GM03348 (cell line): ENCODE results near the gene MRPL48.
A peak's percentile ranks its signal among the peaks of the same experiment; 100 is the strongest.
"Not testable (repeated sequence)": the region's sequence is repeated elsewhere in the genome, so short reads cannot be mapped to it uniquely, and the experiment has no call there.

ENCODE experiments used
- DNase-seq: peaks from one replicate; pipeline ENCODE4 v3.0.0; 2012; ENCODE audit warnings: low spot score

The MRPL48 gene

DNA sequence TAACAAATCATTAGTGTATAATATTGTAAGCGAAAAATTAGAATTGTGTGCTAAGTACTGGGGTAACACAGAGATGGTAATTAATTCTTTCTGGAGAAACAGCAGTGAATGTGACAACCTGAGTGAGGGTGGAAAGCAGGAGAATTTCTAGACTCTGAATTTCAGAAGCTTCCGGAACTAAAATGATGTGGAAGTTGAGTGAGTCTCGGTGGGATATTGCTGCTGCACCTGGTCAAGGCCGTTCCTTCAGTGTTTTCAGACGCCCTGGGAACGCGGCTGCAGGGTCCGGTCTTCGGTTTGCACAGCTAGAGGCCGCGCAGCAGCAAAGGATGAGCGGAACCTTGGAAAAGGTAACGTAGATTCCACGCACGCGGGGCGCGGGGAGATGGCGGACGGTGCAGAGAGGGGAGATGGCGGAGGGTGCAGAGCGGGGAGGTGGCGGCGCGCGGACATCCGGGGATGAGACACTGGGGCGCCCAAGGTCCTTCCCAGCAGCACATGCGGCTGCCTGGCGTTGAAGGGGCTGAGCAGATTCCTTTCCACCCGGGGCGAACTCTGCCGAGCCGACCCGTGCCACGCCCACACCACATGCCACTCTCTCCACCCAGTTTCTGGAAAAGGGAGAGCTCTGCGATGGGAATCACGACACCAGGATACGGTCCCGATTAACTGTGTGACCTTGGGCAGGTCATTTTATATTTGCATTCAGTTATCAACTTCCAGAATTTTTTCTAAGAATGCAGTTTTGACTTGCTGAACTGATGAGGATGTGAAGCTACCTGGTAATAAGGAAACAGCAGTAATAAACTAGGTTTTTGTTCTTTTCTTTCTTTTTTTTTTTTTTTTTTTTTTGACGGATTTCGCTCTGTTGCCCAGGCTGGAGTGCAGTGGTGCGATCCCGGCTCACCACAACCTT is at the start of gene MRPL48:
TSS of gene MRPL48 (plus strand) at position 232 of the 916 bp plus-strand sequence. CDS start at position 330, 98 bp downstream.
- peak; percentile 97 for DNase-seq

DNA sequence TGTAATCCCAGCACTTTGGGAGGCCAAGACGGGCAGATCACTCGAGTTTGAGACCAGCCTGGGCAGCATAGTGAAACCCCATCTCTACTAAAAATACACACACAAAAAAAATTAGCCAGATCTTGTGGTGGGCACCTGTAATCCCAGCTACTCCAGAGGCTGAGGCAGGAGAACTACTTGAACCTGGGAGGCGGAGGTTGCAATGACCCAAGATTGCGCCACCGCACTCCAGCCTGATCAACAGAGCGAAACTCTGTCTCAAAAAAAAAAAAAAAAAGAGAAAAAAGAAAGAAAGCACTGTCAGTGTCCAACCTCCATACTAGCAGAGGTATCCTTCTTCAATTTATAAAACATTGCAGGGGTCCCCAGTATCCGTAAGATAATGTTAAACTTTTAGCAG is 44.6 kb upstream of the MRPL48 start:
- DNase-seq: no peak

DNA sequence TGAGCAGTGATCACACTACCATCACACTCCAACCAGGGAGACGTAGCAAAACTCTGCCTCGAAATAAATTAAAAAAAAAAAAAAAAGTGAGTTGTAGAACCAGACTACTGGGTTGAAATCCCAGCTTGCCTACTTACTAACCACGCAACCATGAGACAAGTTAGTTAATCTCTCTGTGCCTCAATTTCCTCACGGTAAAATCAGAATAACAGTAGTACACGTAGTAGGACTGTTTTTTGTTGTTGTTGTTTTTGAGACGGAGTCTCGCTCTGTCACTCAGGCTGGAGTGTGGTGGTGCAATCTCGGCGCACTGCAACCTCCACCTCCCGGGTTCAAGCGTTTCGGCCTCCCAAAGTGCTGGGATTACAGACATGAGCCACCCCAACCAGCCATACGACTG is 41.0 kb upstream of the MRPL48 start:
- DNase-seq: no peak

DNA sequence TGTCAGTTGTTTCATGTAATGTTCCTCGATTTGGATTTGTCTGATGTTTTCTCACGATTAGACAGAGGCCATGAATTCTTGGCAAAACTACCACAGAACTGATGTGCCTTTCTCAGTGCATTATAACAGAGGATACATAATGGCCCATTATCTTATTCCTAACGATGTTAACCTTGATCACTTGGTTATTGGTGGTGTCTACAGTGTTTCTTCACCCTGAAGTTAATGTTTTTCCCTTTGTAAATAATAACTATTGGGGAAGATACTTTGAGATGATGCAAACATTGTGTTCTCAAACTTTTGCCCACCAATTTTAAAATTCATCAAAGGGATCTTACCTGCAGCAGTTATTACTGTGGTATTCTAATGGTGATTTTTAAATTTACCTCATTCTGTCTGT is 39.9 kb upstream of the MRPL48 start:
- no peak for DNase-seq

DNA sequence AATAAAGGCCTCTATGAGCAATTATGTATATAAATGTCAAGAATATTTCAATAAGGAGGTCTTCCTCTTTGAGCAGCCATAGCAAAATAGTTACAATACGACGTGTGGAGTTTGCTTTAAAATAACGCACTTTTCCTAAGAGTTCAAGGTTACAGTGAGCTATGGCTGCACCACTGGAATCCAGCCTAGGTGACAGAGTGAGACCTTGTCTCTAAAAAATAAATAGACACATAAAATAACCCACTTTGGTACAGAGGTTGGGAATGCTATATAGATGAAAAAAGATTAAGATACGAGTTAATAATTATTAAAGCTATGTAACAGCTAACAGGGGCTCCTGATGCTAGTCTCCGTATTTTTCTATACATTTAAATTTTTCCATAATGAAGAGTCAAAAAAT is 39.4 kb upstream of the MRPL48 start:
- no peak for DNase-seq

DNA sequence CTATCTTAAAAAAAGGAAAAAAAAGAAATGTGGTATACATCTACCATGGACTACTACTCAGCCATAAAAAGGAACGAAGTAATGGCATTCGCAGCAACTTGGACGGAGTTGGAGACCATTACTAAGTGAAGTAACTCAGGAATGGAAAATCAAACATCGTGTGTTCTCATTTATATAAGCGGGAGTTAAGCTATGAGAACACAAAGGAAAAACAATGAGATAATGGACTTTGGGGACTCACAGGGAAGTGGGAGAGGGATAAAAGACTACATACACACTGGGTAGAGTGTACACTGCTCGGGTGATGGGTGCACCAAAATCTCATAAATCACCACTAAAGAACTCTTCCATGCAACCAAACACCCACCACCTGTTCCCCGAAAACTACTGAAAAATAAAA is 38.6 kb upstream of the MRPL48 start:
- no peak for DNase-seq

DNA sequence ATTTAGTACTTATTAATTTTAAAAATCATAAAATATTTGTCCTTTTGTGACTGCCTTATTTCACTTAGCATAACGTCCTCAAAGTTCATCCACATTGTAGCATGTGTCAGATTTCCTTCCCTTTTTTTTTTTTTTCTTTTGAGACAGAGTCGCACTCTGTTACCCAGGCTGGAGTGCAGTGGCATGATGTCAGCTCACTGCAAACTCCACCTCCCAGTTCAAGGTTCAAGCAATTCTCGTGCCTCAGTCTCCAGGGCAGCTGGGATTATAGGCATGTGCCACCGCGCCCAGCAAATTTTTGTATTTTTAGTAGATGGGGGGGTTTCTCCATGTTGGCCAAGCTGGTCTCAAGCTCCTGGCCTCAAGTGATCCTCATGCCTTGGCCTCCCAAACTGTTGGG is 37.4 kb upstream of the MRPL48 start:
- DNase-seq: no peak

DNA sequence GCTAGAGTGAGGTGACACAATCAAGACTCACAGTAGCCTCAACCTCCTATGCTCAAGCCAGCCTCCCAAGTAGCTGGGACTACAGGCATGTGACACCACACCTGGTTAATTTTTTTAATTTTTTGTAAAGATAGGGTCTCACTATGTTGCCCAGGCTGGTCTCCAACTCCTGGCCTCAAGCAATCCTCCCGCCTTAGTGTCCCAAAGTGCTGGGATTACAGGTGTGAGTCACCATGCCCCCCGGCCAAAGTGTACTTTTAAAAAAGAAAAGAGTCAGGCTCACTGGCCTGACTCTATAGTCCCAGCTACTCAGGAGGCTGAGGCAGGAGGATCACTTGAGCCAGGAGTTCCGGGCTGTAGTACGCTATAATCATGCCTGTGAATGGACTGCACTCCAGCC is 36.8 kb upstream of the MRPL48 start:
- not testable (repeated sequence) for DNase-seq

DNA sequence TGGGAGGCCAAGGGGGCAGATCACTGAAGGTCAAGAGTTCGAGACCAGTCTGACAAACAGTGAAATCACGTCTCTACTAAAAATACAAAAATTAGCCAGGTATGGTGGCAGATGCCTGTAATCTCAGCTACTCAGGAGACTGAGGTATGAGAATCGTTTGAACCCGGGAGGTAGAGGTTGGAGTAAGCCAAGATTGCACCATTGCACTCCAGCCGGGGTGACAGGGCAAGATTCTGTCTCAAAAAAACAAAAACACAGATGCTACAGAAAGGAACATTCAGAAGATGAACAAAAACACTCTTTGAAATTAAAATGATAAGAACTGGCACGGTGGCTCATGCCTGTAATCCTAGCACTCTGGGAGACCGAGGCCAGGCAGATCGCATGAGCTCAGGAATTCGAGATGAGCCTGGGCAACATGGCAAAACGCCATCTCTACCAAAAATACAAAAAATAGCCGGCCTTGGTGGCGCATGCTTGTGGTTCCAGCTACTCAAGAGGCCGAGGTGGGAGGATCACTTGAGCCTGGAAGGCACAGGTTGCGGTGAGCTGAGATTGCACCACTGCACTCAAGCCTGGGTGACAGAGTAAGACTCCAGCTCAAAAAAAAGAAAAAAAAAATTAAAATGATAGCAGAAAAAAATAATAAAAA is 35.3 kb upstream of the MRPL48 start:
- DNase-seq: no peak

DNA sequence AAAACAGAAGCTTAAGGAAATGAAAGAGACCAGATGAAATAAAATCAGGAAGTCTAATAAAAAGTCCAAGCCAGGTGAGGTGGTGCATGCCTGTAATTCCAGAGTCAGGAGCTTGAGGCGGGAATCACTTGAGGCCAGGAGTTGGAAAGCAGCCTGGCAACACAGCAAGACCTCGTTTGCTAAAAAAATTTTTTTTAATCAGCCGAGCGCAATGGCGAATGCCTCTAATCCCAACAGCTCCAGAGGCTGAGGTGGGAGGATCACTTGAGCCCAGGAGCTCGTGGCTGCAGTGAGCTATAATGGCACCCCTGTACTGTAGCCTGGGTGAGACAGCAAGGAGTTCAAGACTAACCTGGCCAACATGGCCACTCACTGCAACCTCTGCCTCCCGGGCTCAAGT is 34.8 kb upstream of the MRPL48 start:
- DNase-seq: no peak

DNA sequence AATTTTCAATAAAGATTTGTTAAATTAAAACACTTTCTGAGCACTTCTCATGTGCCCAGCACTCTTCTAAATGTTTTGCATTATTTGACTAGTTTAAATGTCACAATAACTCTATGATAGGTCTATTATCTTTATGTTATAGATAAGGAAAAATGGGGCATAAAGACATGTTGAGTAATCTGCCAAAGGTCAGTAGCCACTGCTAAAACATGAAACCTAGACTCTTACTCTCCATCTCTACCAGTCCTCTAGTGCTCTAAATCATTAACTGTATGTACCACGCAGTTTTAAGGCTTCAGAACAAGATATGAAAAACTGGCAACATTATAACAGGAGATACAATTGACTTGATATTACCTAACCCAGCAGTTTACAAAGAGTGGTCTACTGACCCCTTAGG is 33.7 kb upstream of the MRPL48 start:
- DNase-seq: no peak

DNA sequence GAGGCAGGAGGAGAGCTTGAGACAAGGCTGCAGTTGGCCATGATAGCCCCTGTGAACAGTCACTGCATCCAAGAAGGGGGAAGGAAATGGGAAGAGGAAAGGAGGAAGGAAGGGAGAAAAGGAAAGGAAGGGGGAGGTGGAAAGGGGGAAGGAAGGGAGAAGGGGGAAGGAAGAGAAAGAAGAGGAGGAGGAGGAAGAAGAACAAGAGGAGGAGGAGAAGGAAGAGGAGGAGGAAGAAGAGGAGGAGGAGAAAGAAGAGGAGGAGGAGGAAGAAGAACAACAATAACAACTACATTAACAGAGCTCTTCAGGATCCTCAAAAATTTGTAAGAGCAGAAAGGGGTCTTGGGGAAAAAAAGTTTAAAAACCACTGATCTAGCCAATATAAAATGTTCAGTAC is 32.0 kb upstream of the MRPL48 start:
- DNase-seq: no peak

DNA sequence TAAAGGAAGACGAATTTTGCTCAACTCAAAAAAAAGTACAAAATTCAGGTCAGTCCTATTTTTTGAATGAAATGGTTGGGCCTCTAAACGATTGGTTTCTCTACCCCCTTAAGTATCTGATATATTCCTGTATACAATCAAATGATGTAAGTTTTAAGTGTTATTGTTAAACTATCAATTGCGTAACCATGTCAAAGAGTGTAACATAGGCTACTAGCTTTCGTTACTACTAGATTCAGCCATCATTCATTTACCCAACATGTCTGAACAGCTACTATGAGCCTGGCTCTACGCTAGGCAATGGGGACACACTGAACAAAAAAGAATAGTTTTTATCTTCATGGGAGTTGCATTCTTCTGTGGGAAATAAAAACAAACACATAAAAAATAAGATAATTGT is 30.1 kb upstream of the MRPL48 start:
- DNase-seq: no peak

DNA sequence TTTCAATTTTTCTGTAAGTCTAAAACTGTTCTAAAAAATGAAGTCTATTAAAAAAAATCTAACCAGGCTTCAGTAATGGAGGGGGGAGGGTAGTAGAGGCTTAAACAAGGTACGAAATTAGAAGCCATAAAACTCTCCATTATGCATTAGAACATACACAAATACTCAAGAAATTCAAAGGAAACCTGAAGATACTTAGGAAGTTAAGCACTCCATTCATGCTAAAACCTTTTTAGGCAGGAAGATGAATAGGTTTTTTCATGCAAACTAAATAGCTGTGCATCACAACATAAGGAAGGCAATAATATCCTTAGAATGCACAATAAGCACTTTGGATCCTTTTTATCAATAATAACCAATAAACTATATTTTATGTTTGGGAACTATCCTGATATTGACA is 29.2 kb upstream of the MRPL48 start:
- no peak for DNase-seq

DNA sequence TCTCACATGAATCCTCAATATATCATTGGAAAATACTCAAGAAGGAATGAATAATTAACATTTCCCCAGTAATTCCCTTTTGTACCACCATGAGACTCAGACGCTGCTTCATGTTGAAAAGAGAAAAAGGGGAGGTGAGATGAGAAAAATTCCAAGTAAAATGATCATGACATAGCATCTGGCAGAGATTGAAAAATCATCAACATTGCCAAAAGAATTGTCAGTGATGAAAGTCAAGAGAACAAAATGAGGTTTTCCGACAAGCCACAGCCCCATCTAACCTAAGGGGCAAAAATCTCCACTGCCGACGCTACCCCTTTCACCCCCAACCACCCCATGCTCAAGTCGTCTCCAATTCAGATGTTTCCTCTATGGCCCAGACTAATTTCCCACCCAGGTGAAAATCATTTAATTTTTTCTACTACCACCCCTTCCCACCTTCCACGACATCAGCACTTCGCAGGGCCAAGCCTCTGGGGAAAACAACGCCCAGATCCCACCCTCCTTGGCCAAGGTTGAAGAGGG is 28.0 kb upstream of the MRPL48 start:
- peak; percentile 40 for DNase-seq

DNA sequence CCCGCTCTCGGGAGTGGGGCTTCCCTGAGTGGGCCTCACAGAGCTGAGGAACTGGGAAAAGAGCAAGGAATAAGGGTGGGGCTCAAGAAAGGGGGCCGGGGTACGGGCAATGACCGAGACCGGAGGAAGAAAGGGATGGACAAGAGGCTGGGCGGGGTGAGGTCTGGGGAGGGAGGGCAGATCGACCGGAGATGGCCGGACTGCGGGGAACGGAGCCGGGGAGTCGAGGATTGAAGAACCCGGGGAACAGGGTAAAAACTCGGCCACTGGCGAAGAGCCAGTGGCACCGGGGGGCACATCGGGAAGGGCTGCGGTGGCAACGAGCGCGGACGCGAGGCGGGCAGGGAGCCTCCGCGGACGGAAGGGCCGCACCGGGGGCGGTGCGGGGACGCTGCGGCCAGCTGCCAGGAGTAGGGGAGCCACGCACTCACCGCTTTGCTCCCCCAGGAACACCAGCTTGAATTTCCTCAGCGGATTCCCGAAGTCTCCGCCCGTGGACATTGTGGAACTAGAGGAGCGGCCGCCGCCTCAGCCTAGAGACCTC is 27.5 kb upstream of the MRPL48 start:
- peak; percentile 73 for DNase-seq

DNA sequence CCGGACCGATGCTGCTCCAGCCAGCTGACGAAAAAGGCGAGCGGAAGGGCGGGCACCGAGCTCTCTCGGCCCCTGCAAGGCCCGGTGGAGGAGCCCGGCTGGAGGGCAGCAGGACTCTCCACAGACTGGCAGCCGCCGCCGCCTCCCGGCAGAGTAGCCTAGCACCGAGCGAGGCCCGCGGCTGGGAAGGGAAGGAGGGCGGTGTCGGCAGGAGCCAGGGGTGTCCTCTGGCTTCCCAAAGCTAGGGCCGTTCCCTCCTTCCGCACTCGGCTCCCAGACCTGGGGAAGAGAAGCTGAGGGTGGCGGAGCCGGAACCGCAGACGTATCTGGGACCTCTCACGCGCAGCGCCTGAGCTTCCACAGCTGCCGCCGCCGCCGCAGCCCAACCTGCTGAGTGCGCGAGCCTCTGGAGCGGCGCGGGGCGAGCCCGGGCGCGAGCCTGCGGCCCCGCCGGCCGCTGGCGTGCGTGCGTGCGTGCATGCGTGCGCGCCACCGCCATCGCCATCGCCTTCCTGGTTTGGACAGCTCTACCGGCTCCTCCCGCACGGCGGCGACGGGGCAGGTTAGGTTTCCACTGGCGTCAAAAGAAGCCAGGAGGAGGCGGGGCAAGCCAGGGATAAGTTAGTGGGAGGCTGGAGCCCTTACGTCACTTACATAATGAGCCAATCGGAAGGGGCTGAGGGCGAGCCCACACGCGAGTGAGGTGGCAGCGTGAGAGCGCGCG is 26.8 kb upstream of the MRPL48 start, which contains the start of gene RAB6A:
TSS of gene RAB6A (minus strand) at position 396 of the 724 bp plus-strand sequence. CDS start 439 bp downstream, outside the sequence.
- peak; percentile 98 for DNase-seq

DNA sequence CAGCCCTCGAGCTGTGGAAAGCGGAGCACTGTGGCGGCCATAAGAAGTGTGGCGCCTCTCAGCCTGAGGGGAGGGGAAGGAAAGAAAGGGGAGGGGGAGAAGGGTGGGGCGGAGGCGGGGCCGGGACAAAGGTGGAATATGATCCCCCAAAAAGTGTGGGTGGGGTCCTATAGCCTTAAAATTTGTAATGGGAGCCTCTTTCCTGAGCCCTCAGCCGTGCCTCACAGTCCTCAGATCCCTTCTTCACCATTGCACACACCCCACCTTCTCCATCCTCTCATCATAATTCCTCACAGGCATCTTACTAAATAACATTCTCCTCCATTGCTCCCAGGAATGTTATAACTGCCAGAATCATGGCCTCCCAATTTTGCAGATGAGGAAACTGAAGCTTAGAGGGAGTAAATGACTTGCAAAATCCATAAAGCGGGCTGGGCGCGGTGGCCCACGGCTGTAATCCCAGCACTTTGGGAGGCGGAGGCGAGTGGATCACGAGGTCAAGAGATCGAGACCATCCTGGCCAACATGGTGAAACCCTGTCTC is 26.2 kb upstream of the MRPL48 start:
- no peak for DNase-seq

DNA sequence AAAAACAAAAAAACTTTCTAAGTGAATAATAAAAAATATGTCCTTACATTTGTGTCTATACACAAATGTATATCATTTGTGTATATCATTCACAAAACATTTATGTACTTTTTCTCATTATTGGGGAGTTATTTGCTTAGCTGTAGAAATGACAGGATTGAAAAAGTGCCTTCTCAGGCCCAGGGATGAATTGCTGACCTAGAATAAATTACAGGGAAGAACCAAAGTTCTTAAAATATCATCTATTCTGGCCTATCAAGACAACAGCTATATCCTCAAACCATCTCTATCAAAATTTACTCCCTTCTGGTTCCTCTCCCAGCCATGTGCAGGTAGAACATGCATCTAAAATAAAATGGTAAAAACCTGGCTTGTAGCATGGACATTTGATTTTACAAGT is 24.9 kb upstream of the MRPL48 start:
- no peak for DNase-seq

DNA sequence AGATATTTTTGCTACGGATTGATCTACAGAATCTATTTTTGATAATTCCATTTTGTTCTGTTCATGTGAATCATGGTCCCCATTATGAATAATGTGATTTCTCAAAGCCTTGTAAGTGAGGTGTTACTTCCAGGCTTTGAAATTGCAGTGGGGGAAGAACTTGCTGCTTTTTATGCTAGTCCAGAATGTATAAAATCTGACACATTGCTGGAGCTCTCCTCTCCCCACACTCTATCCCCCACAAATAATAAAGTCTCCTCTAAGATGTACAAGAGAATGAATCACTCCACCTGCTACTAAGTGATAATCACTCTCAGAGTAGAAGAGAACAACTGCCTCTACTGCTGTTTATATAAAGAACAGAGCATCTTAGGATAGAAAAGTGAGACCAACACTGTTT is 20.9 kb upstream of the MRPL48 start:
- DNase-seq: no peak

DNA sequence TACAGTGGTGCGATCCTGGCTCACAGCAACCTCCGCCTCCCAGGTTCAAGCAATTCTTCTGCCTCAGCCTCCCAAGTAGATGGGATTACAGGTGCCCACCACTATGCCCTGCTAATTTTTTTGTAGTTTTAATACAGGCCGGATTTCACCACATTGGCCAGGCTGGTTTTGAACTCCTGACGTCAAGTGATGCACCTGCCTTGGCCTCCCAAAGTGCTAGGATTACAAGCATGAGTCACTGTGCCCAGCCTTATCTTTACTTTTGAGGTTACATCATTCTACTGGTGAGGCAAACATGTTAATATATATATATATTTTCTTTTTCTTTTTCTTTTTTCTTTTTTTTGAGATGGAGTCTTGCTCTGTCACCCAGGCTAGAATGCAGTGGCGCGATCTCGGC is 16.9 kb upstream of the MRPL48 start:
- DNase-seq: not testable (repeated sequence)
